CD4-positive, alpha-beta T cell (primary cell): ENCODE results near the gene UVSSA. TPM values are rescaled to one million over a fixed set of nuclear protein-coding genes. Genes with fewer than 3 reads are reported as not detected.

Source experiments
- ATAC-seq: fragments of 200-7000 bp; cut with Tn5 transposase; one replicate; pipeline ENCODE4 v1.10.0; 2022; ENCODE audit warnings: mild to moderate bottlenecking; ENCODE audit not compliant: poor library complexity
- CTCF ChIA-PET: fragments of 350-600 bp; sonication (Branson Sonifier 250); formaldehyde crosslinking; loops from one replicate; lab custom pipeline; 2021; ENCODE audit warnings: antibody characterized with exemption, inconsistent platforms; lab: Charles Lee
- POLR2A ChIA-PET: fragments of 350-600 bp; sonication (Branson Sonifier 250); formaldehyde crosslinking; loops from one replicate; lab custom pipeline; 2021; ENCODE audit warnings: antibody characterized with exemption, inconsistent platforms; lab: Charles Lee
- DNase-seq, 14 experiments: peaks; one replicate each; pipeline ENCODE4 v3.0.0-alpha.2; 2013 to 2020; ENCODE audit warnings: mixed read lengths in 2 of 14
- H3K27ac ChIP-seq, 2 donors: one replicate each; pipeline versions ENCODE4 v1.5.1 to v1.7.0; 2013; ENCODE audit warnings: low read length in 2 of 2, low read depth in 1 of 2, mild to moderate bottlenecking in 1 of 2
- H3K27me3 ChIP-seq, 2 experiments: 1 replicate in 1 of 2; 2 replicates in 1 of 2; pipeline versions ENCODE4 v1.6.1 to v1.7.0; 2013; ENCODE audit warnings: low read length in 2 of 2, control low read depth in 1 of 2, mild to moderate bottlenecking in 1 of 2, moderate library complexity in 1 of 2; ENCODE audit not compliant: insufficient read depth in 2 of 2, control insufficient read depth in 1 of 2
- H3K36me3 ChIP-seq: one replicate; pipeline ENCODE4 v1.6.1; 2013; ENCODE audit warnings: low read length, control low read depth; ENCODE audit not compliant: insufficient read depth
- H3K4me1 ChIP-seq: one replicate; pipeline ENCODE4 v1.6.1; 2013; ENCODE audit warnings: low read length, control low read depth; ENCODE audit not compliant: insufficient read depth
- H3K4me3 ChIP-seq: one replicate; pipeline ENCODE4 v1.5.1; 2013; ENCODE audit warnings: mild to moderate bottlenecking, low read length, moderate library complexity
- H3K9me3 ChIP-seq, 2 experiments: 1 replicate in 1 of 2; 2 replicates in 1 of 2; pipeline versions ENCODE4 v1.6.1 to v1.7.0; 2013; ENCODE audit warnings: low read length in 2 of 2, mild to moderate bottlenecking in 2 of 2, control low read depth in 1 of 2, moderate library complexity in 1 of 2; ENCODE audit not compliant: control insufficient read depth in 1 of 2, insufficient read depth in 1 of 2
- H3K27ac Mint-ChIP-seq: one replicate; pipeline ENCODE4 v1.8.0; 2020; ENCODE audit warnings: mixed read lengths
- H3K27me3 Mint-ChIP-seq: one replicate; pipeline ENCODE4 v1.8.0; 2021; ENCODE audit warnings: mixed read lengths
- H3K36me3 Mint-ChIP-seq: one replicate; pipeline ENCODE4 v1.8.0; 2021; ENCODE audit warnings: low read depth, mixed read lengths
- H3K4me1 Mint-ChIP-seq: one replicate; pipeline ENCODE4 v1.8.0; 2021; ENCODE audit warnings: low read depth, mixed read lengths
- H3K4me3 Mint-ChIP-seq: one replicate; pipeline ENCODE4 v1.8.0; 2020; ENCODE audit warnings: mild to moderate bottlenecking, mixed read lengths
- H3K9me3 Mint-ChIP-seq: one replicate; pipeline ENCODE4 v1.8.0; 2020; ENCODE audit warnings: mixed read lengths
- CTCF ChIP-seq: fragments of 200-600 bp; IDR thresholded peaks from one replicate; pipeline ENCODE4 v1.8.0; 2022; ENCODE audit warnings: antibody characterized with exemption, mild to moderate bottlenecking
- intact Hi-C, 2 experiments: fragments of 100-400 bp; cut with DNase I in 1 of 2; cut with micrococcal nuclease in 1 of 2; formaldehyde crosslinking; loops; one replicate each; pipeline versions ENCODE4 v1.15.1 to v1.9.0; 2023 to 2025; cut with DNase I, micrococcal nuclease
- total RNA-seq, 174 experiments: library from RNA in 2 of 174; stranded (reverse) in 2 of 174; gene quantifications; one replicate each; pipeline ENCODE4 v1.2.3 and lab custom pipeline; 2021 to 2026

The UVSSA gene
- total RNA-seq, 2 experiments from 2014 or later: 31.1 to 33.1 TPM

GRCh38 chr4:1381944-1382541, 35.0 kb downstream of the UVSSA start:
- TF ChIP-seq CTCF: no peak
- Mint-ChIP-seq H3K9me3 (no peaks in the 10 kb centered on the region), H3K4me3 (no peak overlapping the region), H3K36me3 (peaks cover 24% of the 10 kb centered on the region), H3K27me3 (no peaks in the 10 kb centered on the region), H3K27ac (no peak overlapping the region), H3K4me1 (no peaks in the 10 kb centered on the region)
- intact Hi-C loops: no loop called here
- DNase-seq (no peak), ATAC-seq (no peak)
- H3K4me3 ChIP-seq: no peak overlapping the region
- H3K4me1 ChIP-seq: no peaks in the 10 kb centered on the region
- no peaks in the 10 kb centered on the region for H3K27me3 ChIP-seq
- H3K36me3 ChIP-seq: peaks cover 17% of the 10 kb centered on the region
- H3K27ac ChIP-seq: no peak overlapping the region
- POLR2A ChIA-PET: no interaction called here
- H3K9me3 ChIP-seq: peaks cover 0 to 18% of the 10 kb centered on the region in 2 experiments
- CTCF ChIA-PET: no interaction called here

- intact Hi-C loops: no loop called here
- Histone ChIP-seq H3K4me1 (no peaks in the 10 kb centered on the region), H3K27ac (no peak overlapping the region), H3K4me3 (no peak overlapping the region), H3K36me3 (peaks cover 17% of the 10 kb centered on the region), H3K9me3 (peaks cover 0 to 20% of the 10 kb centered on the region in 2 experiments), H3K27me3 (no peaks in the 10 kb centered on the region)
- ATAC-seq: no peak
- TF ChIP-seq CTCF: no peak
- H3K27me3 Mint-ChIP-seq: no peaks in the 10 kb centered on the region
- no peaks in the 10 kb centered on the region for H3K9me3 Mint-ChIP-seq
- peaks cover 33% of the 10 kb centered on the region for H3K36me3 Mint-ChIP-seq
- no peak overlapping the region for H3K4me3 Mint-ChIP-seq
- DNase-seq: no peak
- CTCF ChIA-PET: no interaction called here
- no peak overlapping the region for H3K27ac Mint-ChIP-seq
- no peaks in the 10 kb centered on the region for H3K4me1 Mint-ChIP-seq
- POLR2A ChIA-PET: no interaction called here
These were observed 36.0 kb downstream of the UVSSA start for GRCh38 chr4:1382776-1383727.

GRCh38 chr4:1383728-1384591, 37.0 kb downstream of the UVSSA start:
- ChIA-PET POLR2A (no interaction called here), CTCF (no interaction called here)
- intact Hi-C loops: no loop called here
- no peak overlapping the region for H3K27ac Mint-ChIP-seq
- Histone ChIP-seq H3K4me1 (no peaks in the 10 kb centered on the region), H3K36me3 (peaks cover 17% of the 10 kb centered on the region), H3K9me3 (peaks cover 8 to 20% of the 10 kb centered on the region in 2 experiments), H3K27me3 (no peaks in the 10 kb centered on the region), H3K27ac (no peak overlapping the region), H3K4me3 (no peak overlapping the region)
- H3K36me3 Mint-ChIP-seq: peaks cover 33% of the 10 kb centered on the region
- no peaks in the 10 kb centered on the region for H3K27me3 Mint-ChIP-seq
- DNase-seq (no peak), ATAC-seq (no peak)
- no peak for TF ChIP-seq CTCF
- no peaks in the 10 kb centered on the region for H3K4me1 Mint-ChIP-seq
- peaks cover 5% of the 10 kb centered on the region for H3K9me3 Mint-ChIP-seq
- H3K4me3 Mint-ChIP-seq: no peak overlapping the region
